AG04450 (cell line): ENCODE measurements around the gene UQCRC1. TPM values are rescaled to one million over a fixed set of nuclear protein-coding genes. Genes with fewer than 3 reads are reported as not detected.

Source experiments
- CTCF ChIA-PET: fragments of 300-600, 350-600 bp; formaldehyde crosslinking; extraction: SDS; loops from one replicate; lab custom pipeline; 2022; ENCODE audit warnings: antibody characterized with exemption, inconsistent platforms; lab: Charles Lee
- POLR2A ChIA-PET: fragments of 350-600 bp; formaldehyde crosslinking; extraction: SDS; loops from one replicate; lab custom pipeline; 2021; ENCODE audit warnings: antibody characterized with exemption, inconsistent platforms; lab: Yijun Ruan, JAX
- DNase-seq: peaks from one replicate; pipeline ENCODE4 v3.0.0-alpha.2; 2011; ENCODE audit warnings: low read depth, low spot score
- H3K27ac ChIP-seq: one replicate; pipeline ENCODE4 v1.5.1; 2012; ENCODE audit warnings: low read depth, low read length, control low read depth
- H3K27me3 ChIP-seq: one replicate; pipeline ENCODE4 v1.6.0; 2012; ENCODE audit warnings: low read length; ENCODE audit not compliant: control insufficient read depth, insufficient read depth
- H3K4me3 ChIP-seq: 2 replicates; pipeline ENCODE4 v1.5.1; 2011; ENCODE audit warnings: mild to moderate bottlenecking, low read depth, low read length, control low read depth
- H3K9me3 ChIP-seq: 2 replicates; pipeline ENCODE4 v1.5.1; 2012; ENCODE audit warnings: low read length; ENCODE audit not compliant: control insufficient read depth, insufficient read depth
- polyA plus RNA-seq: library from polyadenylated mRNA; depleted of rRNA; stranded (reverse); fragments of >200 nt; gene quantifications from 2 replicates; pipeline ENCODE4 v1.2.3, GENCODE V29; 2011
- TF ChIP-seq, protein P1 (sequence below): IDR thresholded peaks from 2 replicates; pipeline ENCODE4 v1.5.1; 2011; ENCODE audit warnings: low read depth, low read length, control low read depth, inconsistent platforms

Gene UQCRC1
- polyA plus RNA-seq, 1 experiment: 379 TPM

DNA sequence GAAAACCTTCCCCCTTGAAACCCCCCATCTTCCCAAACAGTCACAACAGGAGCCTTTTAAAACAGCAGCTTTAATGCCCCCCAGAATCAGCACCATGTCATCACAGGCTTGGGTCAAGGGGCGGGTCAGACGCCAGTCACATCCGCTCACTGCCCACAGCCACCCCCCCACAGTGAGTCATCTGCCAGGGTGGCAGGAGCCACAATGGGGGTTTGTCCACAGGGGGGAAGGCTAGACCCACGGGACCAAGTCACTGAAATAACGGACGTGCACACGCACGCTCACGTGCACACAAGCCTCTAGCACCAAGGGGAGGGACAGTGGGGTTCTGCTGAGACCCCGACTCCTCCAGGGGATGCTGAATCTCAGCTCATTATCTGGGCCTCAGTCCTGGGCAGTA lies 45.4 kb downstream of the UQCRC1 start:
- POLR2A ChIA-PET: interaction anchor here (0.6 to 1.2 kb wide), 3 partner anchors 9 to 920 kb away, joined by 4 read pairs; no protein-coding TSS in a partner anchor
- DNase-seq: no peak
- Histone ChIP-seq H3K27ac (peak overlapping the region; percentile 77), H3K9me3 (no peaks in the 10 kb centered on the region), H3K4me3 (no peak overlapping the region), H3K27me3 (no peaks in the 10 kb centered on the region)
- TF ChIP-seq, protein P1, sequence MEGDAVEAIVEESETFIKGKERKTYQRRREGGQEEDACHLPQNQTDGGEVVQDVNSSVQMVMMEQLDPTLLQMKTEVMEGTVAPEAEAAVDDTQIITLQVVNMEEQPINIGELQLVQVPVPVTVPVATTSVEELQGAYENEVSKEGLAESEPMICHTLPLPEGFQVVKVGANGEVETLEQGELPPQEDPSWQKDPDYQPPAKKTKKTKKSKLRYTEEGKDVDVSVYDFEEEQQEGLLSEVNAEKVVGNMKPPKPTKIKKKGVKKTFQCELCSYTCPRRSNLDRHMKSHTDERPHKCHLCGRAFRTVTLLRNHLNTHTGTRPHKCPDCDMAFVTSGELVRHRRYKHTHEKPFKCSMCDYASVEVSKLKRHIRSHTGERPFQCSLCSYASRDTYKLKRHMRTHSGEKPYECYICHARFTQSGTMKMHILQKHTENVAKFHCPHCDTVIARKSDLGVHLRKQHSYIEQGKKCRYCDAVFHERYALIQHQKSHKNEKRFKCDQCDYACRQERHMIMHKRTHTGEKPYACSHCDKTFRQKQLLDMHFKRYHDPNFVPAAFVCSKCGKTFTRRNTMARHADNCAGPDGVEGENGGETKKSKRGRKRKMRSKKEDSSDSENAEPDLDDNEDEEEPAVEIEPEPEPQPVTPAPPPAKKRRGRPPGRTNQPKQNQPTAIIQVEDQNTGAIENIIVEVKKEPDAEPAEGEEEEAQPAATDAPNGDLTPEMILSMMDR: no peak
- CTCF ChIA-PET: interaction anchor here (0.5 to 1.0 kb wide), 5 partner anchors 10 to 128 kb away, joined by 3 to 9 read pairs (median 4); no protein-coding TSS in a partner anchor

GRCh38 chr3:48563382-48563918 lies 46.0 kb downstream of the UQCRC1 start, which contains the start of gene UCN2:
Gene UCN2 (minus strand): TSS chr3:48563781. CDS start chr3:48563124, 657 bp downstream.
- CTCF ChIA-PET: interaction anchor here (0.5 to 1.0 kb wide), 5 partner anchors 10 to 127 kb away, joined by 3 to 9 read pairs (median 4); no protein-coding TSS in a partner anchor

DNA sequence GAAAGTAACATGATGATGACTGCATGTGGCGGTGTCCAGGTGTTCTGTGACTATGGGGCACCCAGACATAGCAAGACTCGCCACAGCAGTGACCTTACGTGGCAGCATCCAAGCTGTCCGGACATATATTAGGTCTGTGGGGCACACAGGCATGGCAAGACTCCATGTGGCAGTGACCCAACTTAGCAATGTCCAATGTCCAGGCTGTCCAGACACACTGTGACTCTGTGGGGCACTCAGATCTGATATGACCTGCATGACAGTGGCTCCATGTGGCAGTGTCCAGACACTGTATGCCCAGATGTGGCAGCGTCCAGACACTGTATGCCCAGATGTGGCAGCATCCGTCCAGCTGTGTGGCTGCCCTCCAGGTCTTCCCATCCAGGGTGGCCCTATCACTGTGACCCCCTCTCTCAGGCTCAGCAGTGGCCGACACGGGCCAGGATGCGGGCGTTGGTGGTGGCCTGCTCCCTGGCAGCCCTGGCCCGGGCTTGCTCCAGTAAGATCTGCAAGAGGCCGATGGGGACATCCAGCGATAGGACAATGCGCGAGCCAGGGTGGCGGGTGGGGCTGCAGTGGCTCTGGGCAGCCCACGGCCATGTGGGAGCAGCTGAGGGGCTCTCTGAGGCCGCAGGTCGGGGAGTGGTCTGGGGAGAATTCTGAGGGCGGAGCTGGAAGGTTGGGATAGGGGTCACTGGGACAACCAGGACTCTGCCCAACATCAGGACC lies 46.9 kb downstream of the UQCRC1 start:
- H3K27ac ChIP-seq: no peak overlapping the region
- CTCF ChIA-PET: no interaction called here

More at GRCh38 chr3:48563382-48563918, 46.0 kb downstream of the UQCRC1 start, which contains the start of gene UCN2:
- no peaks in the 10 kb centered on the region for H3K27me3 ChIP-seq
- no peaks in the 10 kb centered on the region for H3K9me3 ChIP-seq
- no peak within 1 kb of the TSS for H3K4me3 ChIP-seq
- peak within 1 kb of the TSS; percentile 77 for H3K27ac ChIP-seq
- TF ChIP-seq, protein P1: no peak
- DNase-seq: no peak
- POLR2A ChIA-PET: interaction anchor here (0.6 to 0.7 kb wide), 2 partner anchors 48 to 920 kb away, joined by 4 read pairs; no protein-coding TSS in a partner anchor

GRCh38 chr3:48561045-48561736 lies 48.3 kb downstream of the UQCRC1 start:
- H3K4me3 ChIP-seq: peak overlapping the region; percentile 43
- H3K27ac ChIP-seq: peak overlapping the region; percentile 80
- CTCF ChIA-PET: interaction anchor here (0.5 to 2.5 kb wide), 8 partner anchors 11 to 391 kb away, joined by 3 to 12 read pairs (median 4); no protein-coding TSS in a partner anchor
- no peaks in the 10 kb centered on the region for H3K27me3 ChIP-seq
- no peaks in the 10 kb centered on the region for H3K9me3 ChIP-seq
- POLR2A ChIA-PET: interaction anchor here (0.6 to 1.9 kb wide), 8 partner anchors 10 to 102 kb away, joined by 3 to 6 read pairs (median 4); partner anchors contain the start of genes CELSR3 and SLC26A6
- no peak for DNase-seq
- TF ChIP-seq, protein P1: peak; percentile 56

More for the DNA sequence above, 46.9 kb downstream of the UQCRC1 start:
- Histone ChIP-seq H3K9me3 (no peaks in the 10 kb centered on the region), H3K27me3 (no peaks in the 10 kb centered on the region), H3K4me3 (no peak overlapping the region)
- TF ChIP-seq, protein P1: no peak
- POLR2A ChIA-PET: interaction anchor here (1.1 kb wide), 1 partner anchor 11 kb away, joined by 3 read pairs; no protein-coding TSS in a partner anchor
- no peak for DNase-seq
